ENCODE data around the gene FTCD.
"Not testable (repeated sequence)": the region's sequence is repeated elsewhere in the genome, so short reads cannot be mapped to it uniquely, and the experiment has no call there.

The FTCD gene

GRCh38 chr21:46151989-46152926 is 3.1 kb downstream of the FTCD start:
- no peak for DNase-seq

DNA sequence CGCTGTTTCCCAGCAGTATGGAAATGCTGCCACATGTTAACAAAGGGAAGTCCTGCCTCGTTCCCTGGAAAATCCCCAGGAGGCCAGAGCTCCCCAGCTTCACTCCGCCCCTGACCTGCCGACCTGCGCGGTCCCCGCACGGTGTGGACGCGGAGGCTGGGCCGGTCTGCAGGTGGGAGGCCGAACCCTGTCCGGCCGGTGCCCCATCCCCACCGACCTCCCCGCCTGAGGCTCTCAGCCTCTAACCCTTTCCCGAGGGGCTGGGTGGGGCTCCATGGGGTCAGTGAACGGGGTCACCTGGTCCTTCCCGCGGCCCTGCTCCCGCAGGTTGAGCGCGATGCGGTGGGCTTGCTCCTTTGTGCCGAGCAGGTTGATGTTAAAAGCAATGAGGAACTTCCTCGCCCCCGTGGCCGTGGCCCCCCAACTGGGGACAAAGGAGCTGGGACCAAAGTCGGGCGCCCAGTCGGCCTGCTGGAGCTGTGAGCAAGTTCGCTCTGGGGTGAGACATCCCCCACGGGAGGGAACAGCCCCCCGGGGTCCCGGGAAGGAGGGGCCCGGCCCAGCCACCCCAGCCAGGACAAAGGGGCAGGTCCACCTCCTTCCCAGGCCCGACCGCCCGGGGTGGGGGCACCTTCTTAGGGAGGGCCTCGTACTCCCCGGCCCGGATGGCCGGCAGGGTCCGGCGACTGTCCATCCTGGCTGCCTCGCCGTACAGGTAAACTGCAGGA is 4.0 kb downstream of the FTCD start:
- DNase-seq, result no peak

- no peak for DNase-seq
Observed at GRCh38 chr21:46150491-46151121, 4.8 kb downstream of the FTCD start.

DNA sequence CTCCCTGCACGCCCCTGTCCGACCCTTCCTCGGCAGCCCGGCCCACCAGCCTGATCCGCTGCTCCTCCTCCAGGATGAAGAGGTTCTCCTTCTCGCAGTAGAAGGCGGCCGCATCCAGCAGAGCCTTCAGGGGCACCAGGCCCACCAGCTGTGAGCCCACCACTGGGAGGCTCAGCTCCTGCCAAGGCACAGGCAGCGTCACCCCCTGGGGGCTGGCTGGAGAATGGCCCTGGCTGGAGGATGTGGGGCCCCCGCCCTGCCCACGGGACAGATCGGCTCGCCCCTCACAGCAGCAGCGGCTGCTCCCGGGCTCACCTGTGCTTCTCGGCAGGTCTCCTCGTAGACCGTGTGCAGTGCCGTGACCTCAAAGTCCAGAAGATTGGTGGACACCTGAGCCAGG is 5.3 kb downstream of the FTCD start:
- DNase-seq, result no peak

DNA sequence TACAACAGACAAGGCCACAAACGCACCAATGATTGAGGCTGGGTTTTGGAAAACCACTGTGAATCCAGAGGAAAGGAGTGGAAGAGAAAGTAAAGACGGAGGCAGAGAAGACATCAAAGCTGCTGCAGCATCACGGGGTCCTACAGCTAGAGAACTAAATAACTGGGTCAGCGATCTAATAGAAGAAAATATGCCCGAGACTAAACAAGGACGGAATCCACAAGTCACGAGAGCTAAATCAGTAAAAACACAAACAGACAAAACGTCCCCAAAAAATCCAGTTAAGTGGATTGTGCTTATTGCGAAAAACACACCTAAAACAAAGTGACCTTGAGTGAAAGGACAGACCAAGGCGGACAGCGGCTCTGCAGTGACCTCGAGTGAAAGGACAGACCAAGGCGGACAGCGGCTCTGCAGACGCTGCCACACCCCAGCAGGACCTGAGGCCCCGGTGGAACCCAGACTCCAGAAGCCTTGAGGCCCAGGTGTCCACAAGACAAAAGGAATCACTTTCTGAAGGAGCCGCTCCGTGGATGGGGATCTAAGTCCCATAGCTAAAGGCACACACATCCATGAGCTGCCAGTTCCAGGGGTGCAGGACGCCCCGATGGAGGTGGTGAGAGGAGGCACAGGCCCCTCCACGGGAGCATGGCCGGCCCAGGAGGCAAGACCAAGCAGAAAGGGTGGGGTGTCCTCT is 6.0 kb downstream of the FTCD start:
- DNase-seq, result no peak

GRCh38 chr21:46148106-46148505 is 7.3 kb downstream of the FTCD start:
- no peak for DNase-seq

GRCh38 chr21:46147429-46147828 is 8.0 kb downstream of the FTCD start:
- not testable (repeated sequence) for DNase-seq

DNA sequence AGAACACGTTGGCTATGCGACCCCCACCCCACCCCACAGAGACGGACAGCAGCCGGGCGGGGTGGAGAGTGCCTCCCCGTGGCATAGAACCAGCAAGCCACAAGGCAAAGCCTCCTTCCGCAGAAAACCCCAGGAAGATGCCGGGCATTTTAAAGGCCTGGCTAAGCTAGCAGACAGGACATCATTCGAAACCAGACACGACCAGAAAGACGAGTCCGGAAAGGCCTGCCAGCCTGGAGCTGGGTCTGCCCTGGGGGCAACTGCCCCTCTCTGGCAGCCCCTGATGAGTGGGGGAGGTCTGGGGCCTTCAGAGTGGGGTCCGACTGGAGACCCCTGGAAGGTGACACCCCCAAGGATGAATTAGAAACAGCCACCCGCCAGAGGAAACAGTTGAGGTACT is 8.5 kb downstream of the FTCD start:
- DNase-seq, result no peak

GRCh38 chr21:46145840-46146691 is 9.3 kb downstream of the FTCD start:
- no peak for DNase-seq

GRCh38 chr21:46145159-46145839 is 10.1 kb downstream of the FTCD start:
- DNase-seq, result no peak

DNA sequence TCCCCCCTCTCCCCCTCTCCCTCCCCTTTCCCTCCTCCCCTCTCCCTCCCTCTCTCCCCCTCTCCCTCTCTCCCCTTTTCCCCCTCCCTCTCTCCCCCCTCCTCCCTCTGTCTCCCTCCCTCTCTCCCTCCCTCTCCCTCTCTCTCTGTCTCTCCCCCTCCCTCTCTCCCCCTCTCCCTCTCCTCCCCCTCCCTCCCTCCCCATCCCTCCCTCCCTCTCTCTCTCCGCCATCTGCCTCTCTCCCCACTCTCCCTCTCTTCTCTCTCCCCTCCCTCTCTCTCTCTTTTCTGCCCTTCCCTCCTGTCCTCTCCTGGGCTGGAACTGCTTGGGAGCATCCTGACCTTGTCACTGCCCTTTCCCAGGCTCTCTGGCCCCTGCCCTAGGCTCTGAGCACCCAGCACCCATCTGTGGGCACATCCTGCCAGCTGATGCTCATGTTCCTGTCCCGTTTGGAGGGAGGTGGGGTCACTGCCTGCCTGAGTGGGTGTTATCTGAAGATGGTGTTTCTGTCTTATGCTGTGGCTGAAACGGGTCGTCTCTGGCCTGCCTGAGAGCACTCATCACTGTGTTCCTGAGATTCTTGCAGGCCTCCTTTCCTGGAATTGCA is 10.8 kb downstream of the FTCD start:
- DNase-seq, result no peak

GRCh38 chr21:46142582-46143473 is 12.6 kb downstream of the FTCD start:
- no peak for DNase-seq

GRCh38 chr21:46141767-46142581 is 13.4 kb downstream of the FTCD start:
- no peak for DNase-seq

DNA sequence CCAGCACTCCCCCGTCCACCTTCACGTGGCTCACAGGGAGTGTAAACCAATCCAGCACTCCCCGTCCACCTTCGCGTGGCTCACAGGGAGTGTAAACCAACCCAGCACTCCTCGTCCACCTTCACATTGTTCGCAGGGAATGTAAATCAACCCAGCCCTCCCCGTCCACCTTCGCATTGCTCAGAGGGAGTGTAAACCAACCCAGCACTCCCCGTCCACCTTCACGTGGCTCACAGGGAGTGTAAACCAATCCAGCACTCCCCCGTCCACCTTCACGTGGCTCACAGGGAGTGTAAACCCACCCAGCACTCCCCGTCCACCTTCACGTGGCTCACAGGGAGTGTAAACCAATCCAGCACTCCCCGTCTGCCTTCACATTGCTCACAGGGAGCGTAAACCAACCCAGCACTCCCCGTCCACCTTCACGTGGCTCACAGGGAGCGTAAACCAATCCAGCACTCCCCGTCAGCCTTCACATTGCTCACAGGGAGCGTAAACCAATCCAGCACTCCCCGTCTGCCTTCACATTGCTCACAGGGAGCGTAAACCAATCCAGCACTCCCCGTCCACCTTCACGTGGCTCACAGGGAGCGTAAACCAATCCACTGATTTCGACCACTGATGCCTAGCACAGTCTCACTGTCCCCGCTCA is 14.9 kb downstream of the FTCD start:
- DNase-seq, result not testable (repeated sequence)

GRCh38 chr21:46139686-46140085 is 15.7 kb downstream of the FTCD start:
- no peak for DNase-seq

- no peak for DNase-seq
Observed at GRCh38 chr21:46138383-46138970, 16.9 kb downstream of the FTCD start.

GRCh38 chr21:46137908-46138307 is 17.5 kb downstream of the FTCD start:
- DNase-seq, result no peak
